Tibial artery (tissue), 4 donors: ENCODE results near the gene SRSF9.

ENCODE experiments used
- DNase-seq, 2 donors: peaks; one replicate each; pipeline ENCODE4 v3.0.0-alpha.2; 2019
- H3K27ac ChIP-seq, 2 donors: fragments of 200-600 bp; sonication (generic) in 1 of 2; 1 replicate in 1 of 2; 2 replicates in 1 of 2; pipeline ENCODE4 v1.5.1; 2018 to 2019; ENCODE audit warnings: mild to moderate bottlenecking in 1 of 2
- H3K27me3 ChIP-seq, 2 donors: fragments of 200-600 bp; sonication (generic) in 1 of 2; one replicate each; pipeline versions ENCODE4 v1.5.1 to v1.6.0; 2016 to 2019
- H3K36me3 ChIP-seq, 3 donors: fragments of 200-600 bp; sonication (generic) in 2 of 3; one replicate each; pipeline ENCODE4 v1.5.1; 2016 to 2019; ENCODE audit warnings: mild to moderate bottlenecking in 2 of 3
- H3K4me1 ChIP-seq, 4 donors: fragments of 200-600 bp; sonication (generic) in 2 of 4; 1 replicate in 3 of 4; 2 replicates in 1 of 4; pipeline ENCODE4 v1.5.1; 2016 to 2019
- H3K4me3 ChIP-seq, 2 donors: fragments of 200-600 bp; sonication (generic) in 1 of 2; 1 replicate in 1 of 2; 2 replicates in 1 of 2; pipeline ENCODE4 v1.5.1; 2018 to 2019; ENCODE audit warnings: mild to moderate bottlenecking in 2 of 2
- H3K9me3 ChIP-seq, 3 donors: fragments of 200-600 bp; sonication (generic) in 1 of 3; one replicate each; pipeline ENCODE4 v1.5.1; 2016 to 2019
- CTCF ChIP-seq, 2 experiments: fragments of 200-600 bp in 1 of 2; fragments of 450-650 bp in 1 of 2; IDR thresholded peaks; one replicate each; pipeline ENCODE4 v1.5.1; 2017 to 2019; ENCODE audit warnings: antibody characterized with exemption in 2 of 2, mild to moderate bottlenecking in 1 of 2, moderate library complexity in 1 of 2
- intact Hi-C: fragments of 100-400 bp; cut with DNase I; formaldehyde crosslinking; loops from one replicate; pipeline ENCODE4 v1.15.0; 2023; ENCODE audit warnings: low total_unique reads

Gene SRSF9

GRCh38 chr12:120428597-120429229, 40.8 kb downstream of the SRSF9 start:
- H3K27ac ChIP-seq = no peak overlapping the region
- no peaks in the 10 kb centered on the region for H3K4me1 ChIP-seq
- no peak for TF ChIP-seq CTCF (IDR thresholded peaks at IDR 0.05)
- DNase-seq = no peak
- H3K4me3 ChIP-seq = no peak overlapping the region
- intact Hi-C loops = no loop called here
- no peaks in the 10 kb centered on the region for H3K36me3 ChIP-seq
- H3K27me3 ChIP-seq = peaks cover 0 to 32% of the 10 kb centered on the region in 2 donors
- no peaks in the 10 kb centered on the region for H3K9me3 ChIP-seq

GRCh38 chr12:120425797-120426196, 43.8 kb downstream of the SRSF9 start:
- H3K36me3 ChIP-seq = no peaks in the 10 kb centered on the region
- peaks cover 0 to 23% of the 10 kb centered on the region in 2 donors for H3K27me3 ChIP-seq
- no peaks in the 10 kb centered on the region for H3K4me1 ChIP-seq
- DNase-seq = no peak
- intact Hi-C loops = no loop called here
- no peaks in the 10 kb centered on the region for H3K9me3 ChIP-seq
- H3K4me3 ChIP-seq = no peak overlapping the region
- no peak overlapping the region for H3K27ac ChIP-seq
- no peak for TF ChIP-seq CTCF (IDR thresholded peaks at IDR 0.05)

- Histone ChIP-seq H3K27ac (no peak overlapping the region), H3K4me3 (no peak overlapping the region), H3K4me1 (no peaks in the 10 kb centered on the region), H3K36me3 (no peaks in the 10 kb centered on the region), H3K27me3 (peaks cover 0 to 19% of the 10 kb centered on the region in 2 donors), H3K9me3 (no peaks in the 10 kb centered on the region)
- TF ChIP-seq CTCF (IDR thresholded peaks at IDR 0.05) = no peak
- DNase-seq = no peak
- intact Hi-C loops = no loop called here
Measured at GRCh38 chr12:120422892-120423456, 46.6 kb downstream of the SRSF9 start.

- Histone ChIP-seq H3K4me1 (no peaks in the 10 kb centered on the region), H3K27me3 (peaks cover 0 to 15% of the 10 kb centered on the region in 2 donors), H3K4me3 (no peak overlapping the region), H3K9me3 (no peaks in the 10 kb centered on the region), H3K27ac (no peak overlapping the region), H3K36me3 (no peaks in the 10 kb centered on the region)
- no peak for DNase-seq
- TF ChIP-seq CTCF (IDR thresholded peaks at IDR 0.05) = no peak
- intact Hi-C loops = no loop called here
Measured at GRCh38 chr12:120421701-120422100, 47.8 kb downstream of the SRSF9 start.

- intact Hi-C loops = no loop called here
- TF ChIP-seq CTCF (IDR thresholded peaks at IDR 0.05) = no peak
- H3K27me3 ChIP-seq = peaks cover 0 to 29% of the 10 kb centered on the region in 2 donors
Measured at GRCh38 chr12:120417917-120418580, 51.5 kb downstream of the SRSF9 start.

More at GRCh38 chr12:120417917-120418580, 51.5 kb downstream of the SRSF9 start:
- H3K4me3 ChIP-seq = no peak overlapping the region
- no peak for DNase-seq
- no peak overlapping the region for H3K27ac ChIP-seq
- H3K36me3 ChIP-seq = no peaks in the 10 kb centered on the region
- H3K4me1 ChIP-seq = no peaks in the 10 kb centered on the region
- H3K9me3 ChIP-seq = no peaks in the 10 kb centered on the region
